ENCODE data around the gene IL2.

IL2 gene

DNA sequence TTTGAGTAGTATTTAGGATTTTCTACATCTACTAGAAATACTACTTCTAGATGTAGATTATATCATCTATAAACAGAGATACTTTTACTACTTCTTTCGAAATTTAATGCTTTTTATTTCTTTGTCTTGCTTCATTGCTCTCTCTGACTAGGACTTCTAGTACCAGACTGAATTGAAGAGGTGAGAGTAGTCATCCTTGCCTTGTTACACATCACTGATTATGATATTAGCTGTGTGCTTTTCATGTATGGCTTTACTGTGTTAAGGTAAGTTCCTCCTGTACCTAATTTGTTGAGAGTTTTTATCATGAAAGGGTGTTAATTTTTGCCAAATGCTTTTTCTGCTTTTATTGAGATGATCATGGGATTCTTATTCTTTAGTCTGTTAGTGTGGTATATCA, 19.6 kb upstream of the IL2 start:
- Histone ChIP-seq H3K27ac (ENCODE audit: insufficient read depth, low read length, poor library complexity, severe bottlenecking) (no peak overlapping the region), H3K36me3 (ENCODE audit: control insufficient read depth, insufficient read depth, low read length) (no peaks in the 10 kb centered on the region), H3K4me3 (ENCODE audit: insufficient read depth, low read depth, low read length, poor library complexity, severe bottlenecking) (no peak overlapping the region), H3K27me3 (replicated peaks; ENCODE audit: control insufficient read depth, insufficient read depth, low read length, poor library complexity, severe bottlenecking) (no peaks in the 10 kb centered on the region), H3K9me3 (ENCODE audit: control insufficient read depth, low read length) (no peaks in the 10 kb centered on the region), H3K4me1 (ENCODE audit: control insufficient read depth, insufficient read depth, low read length, poor library complexity, severe bottlenecking) (no peaks in the 10 kb centered on the region)
- DNase-seq = no peak

DNA sequence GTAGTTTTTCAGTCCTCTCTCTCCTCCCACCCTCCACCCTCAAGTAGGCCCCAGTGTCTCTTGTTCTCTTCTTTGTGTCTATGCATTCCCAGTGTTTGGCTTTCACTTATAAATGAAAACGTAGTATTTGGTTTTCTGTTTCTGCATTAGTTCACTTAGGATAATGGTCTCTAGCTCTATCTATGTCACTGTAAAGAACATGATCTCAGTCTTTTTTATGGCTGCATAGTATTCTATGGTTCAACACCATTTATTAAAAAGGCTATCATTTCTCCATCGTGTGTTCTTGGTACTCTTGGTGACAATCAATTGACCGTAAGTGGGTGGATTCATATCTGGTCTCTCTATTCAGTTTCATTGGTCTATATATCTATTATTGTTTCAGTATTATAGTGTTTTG, 18.7 kb upstream of the IL2 start:
- Histone ChIP-seq H3K36me3 (ENCODE audit: control insufficient read depth, insufficient read depth, low read length) (no peaks in the 10 kb centered on the region), H3K4me1 (ENCODE audit: control insufficient read depth, insufficient read depth, low read length, poor library complexity, severe bottlenecking) (no peaks in the 10 kb centered on the region), H3K27ac (ENCODE audit: insufficient read depth, low read length, poor library complexity, severe bottlenecking) (no peak overlapping the region), H3K4me3 (ENCODE audit: insufficient read depth, low read depth, low read length, poor library complexity, severe bottlenecking) (no peak overlapping the region), H3K27me3 (replicated peaks; ENCODE audit: control insufficient read depth, insufficient read depth, low read length, poor library complexity, severe bottlenecking) (no peaks in the 10 kb centered on the region), H3K9me3 (ENCODE audit: control insufficient read depth, low read length) (no peaks in the 10 kb centered on the region)
- DNase-seq = no peak

- Histone ChIP-seq H3K4me1 (ENCODE audit: control insufficient read depth, insufficient read depth, low read length, poor library complexity, severe bottlenecking) (no peaks in the 10 kb centered on the region), H3K9me3 (ENCODE audit: control insufficient read depth, low read length) (peaks cover 3% of the 10 kb centered on the region), H3K4me3 (ENCODE audit: insufficient read depth, low read depth, low read length, poor library complexity, severe bottlenecking) (no peak overlapping the region), H3K27ac (ENCODE audit: insufficient read depth, low read length, poor library complexity, severe bottlenecking) (no peak overlapping the region), H3K27me3 (replicated peaks; ENCODE audit: control insufficient read depth, insufficient read depth, low read length, poor library complexity, severe bottlenecking) (no peaks in the 10 kb centered on the region), H3K36me3 (ENCODE audit: control insufficient read depth, insufficient read depth, low read length) (no peaks in the 10 kb centered on the region)
- no peak for DNase-seq
Measured at GRCh38 chr4:122469457-122469856, 12.9 kb upstream of the IL2 start.

- no peaks in the 10 kb centered on the region for H3K27me3 ChIP-seq (replicated peaks; ENCODE audit: control insufficient read depth, insufficient read depth, low read length, poor library complexity, severe bottlenecking)
- H3K27ac ChIP-seq (ENCODE audit: insufficient read depth, low read length, poor library complexity, severe bottlenecking) = peak overlapping the region; percentile 57
- H3K4me1 ChIP-seq (ENCODE audit: control insufficient read depth, insufficient read depth, low read length, poor library complexity, severe bottlenecking) = peaks cover 31% of the 10 kb centered on the region
- peak overlapping the region; percentile 56 for H3K4me3 ChIP-seq (ENCODE audit: insufficient read depth, low read depth, low read length, poor library complexity, severe bottlenecking)
- no peaks in the 10 kb centered on the region for H3K36me3 ChIP-seq (ENCODE audit: control insufficient read depth, insufficient read depth, low read length)
- DNase-seq = peak in 1 of 3 donors; percentile 11
- H3K9me3 ChIP-seq (ENCODE audit: control insufficient read depth, low read length) = no peaks in the 10 kb centered on the region
Measured at GRCh38 chr4:122458625-122459024, 2.1 kb upstream of the IL2 start.

DNA sequence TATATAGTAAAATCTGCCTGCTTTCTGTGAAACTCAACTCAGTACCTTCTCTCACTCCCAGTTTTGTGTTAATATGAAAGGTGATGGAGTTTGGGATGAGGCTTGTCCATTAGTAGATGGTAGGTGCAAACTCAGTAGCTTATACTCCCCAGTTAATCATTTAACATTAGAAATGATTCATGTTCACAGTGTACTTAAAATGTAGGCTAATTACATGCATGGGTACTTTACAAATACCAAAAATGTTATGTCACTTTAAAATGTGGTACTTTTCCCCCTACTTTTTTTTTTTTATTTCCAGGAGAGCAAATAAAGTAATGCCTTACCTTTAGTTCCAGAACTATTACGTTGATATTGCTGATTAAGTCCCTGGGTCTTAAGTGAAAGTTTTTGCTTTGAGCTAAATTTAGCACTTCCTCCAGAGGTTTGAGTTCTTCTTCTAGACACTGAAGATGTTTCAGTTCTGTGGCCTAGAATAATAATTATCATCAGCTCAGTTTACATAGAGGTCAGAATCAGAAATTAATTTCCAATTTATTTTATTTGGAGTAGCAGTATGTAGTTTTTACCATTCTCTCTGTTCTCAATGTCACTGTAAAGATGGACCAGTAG, 3.0 kb downstream of the IL2 start:
- no peak overlapping the region for H3K4me3 ChIP-seq (ENCODE audit: insufficient read depth, low read depth, low read length, poor library complexity, severe bottlenecking)
- no peak overlapping the region for H3K27ac ChIP-seq (ENCODE audit: insufficient read depth, low read length, poor library complexity, severe bottlenecking)
- no peaks in the 10 kb centered on the region for H3K36me3 ChIP-seq (ENCODE audit: control insufficient read depth, insufficient read depth, low read length)
- H3K27me3 ChIP-seq (replicated peaks; ENCODE audit: control insufficient read depth, insufficient read depth, low read length, poor library complexity, severe bottlenecking) = no peaks in the 10 kb centered on the region
- peaks cover 25% of the 10 kb centered on the region for H3K4me1 ChIP-seq (ENCODE audit: control insufficient read depth, insufficient read depth, low read length, poor library complexity, severe bottlenecking)
- no peaks in the 10 kb centered on the region for H3K9me3 ChIP-seq (ENCODE audit: control insufficient read depth, low read length)
- DNase-seq = no peak

DNA sequence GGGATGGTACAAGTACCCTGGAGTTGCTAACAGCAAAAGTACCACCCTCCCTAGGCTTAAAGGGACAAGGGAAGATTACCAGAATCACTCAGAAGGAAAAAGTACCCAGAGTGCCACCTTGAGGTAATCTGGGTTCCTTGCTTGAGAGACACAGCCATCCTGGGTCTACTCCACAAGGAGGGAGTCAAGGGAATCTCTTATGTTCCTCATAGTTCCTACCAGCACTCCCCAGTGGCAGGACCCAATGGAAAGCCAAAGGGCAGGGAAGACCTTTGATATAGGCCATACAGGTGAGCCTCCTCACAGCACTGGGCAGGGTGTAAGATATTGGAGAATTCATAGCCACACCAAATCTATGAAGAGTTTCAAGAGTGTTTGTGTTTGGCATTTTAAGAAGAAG, 5.7 kb downstream of the IL2 start:
- H3K4me1 ChIP-seq (ENCODE audit: control insufficient read depth, insufficient read depth, low read length, poor library complexity, severe bottlenecking) = peaks cover 8% of the 10 kb centered on the region
- no peaks in the 10 kb centered on the region for H3K9me3 ChIP-seq (ENCODE audit: control insufficient read depth, low read length)
- H3K4me3 ChIP-seq (ENCODE audit: insufficient read depth, low read depth, low read length, poor library complexity, severe bottlenecking) = no peak overlapping the region
- no peak for DNase-seq
- no peak overlapping the region for H3K27ac ChIP-seq (ENCODE audit: insufficient read depth, low read length, poor library complexity, severe bottlenecking)
- H3K27me3 ChIP-seq (replicated peaks; ENCODE audit: control insufficient read depth, insufficient read depth, low read length, poor library complexity, severe bottlenecking) = no peaks in the 10 kb centered on the region
- no peaks in the 10 kb centered on the region for H3K36me3 ChIP-seq (ENCODE audit: control insufficient read depth, insufficient read depth, low read length)

GRCh38 chr4:122434285-122434684, 22.2 kb downstream of the IL2 start:
- no peaks in the 10 kb centered on the region for H3K9me3 ChIP-seq (ENCODE audit: control insufficient read depth, low read length)
- no peak overlapping the region for H3K27ac ChIP-seq (ENCODE audit: insufficient read depth, low read length, poor library complexity, severe bottlenecking)
- no peak overlapping the region for H3K4me3 ChIP-seq (ENCODE audit: insufficient read depth, low read depth, low read length, poor library complexity, severe bottlenecking)
- no peaks in the 10 kb centered on the region for H3K36me3 ChIP-seq (ENCODE audit: control insufficient read depth, insufficient read depth, low read length)
- no peak for DNase-seq
- H3K27me3 ChIP-seq (replicated peaks; ENCODE audit: control insufficient read depth, insufficient read depth, low read length, poor library complexity, severe bottlenecking) = no peaks in the 10 kb centered on the region
- peaks cover 11% of the 10 kb centered on the region for H3K4me1 ChIP-seq (ENCODE audit: control insufficient read depth, insufficient read depth, low read length, poor library complexity, severe bottlenecking)

DNA sequence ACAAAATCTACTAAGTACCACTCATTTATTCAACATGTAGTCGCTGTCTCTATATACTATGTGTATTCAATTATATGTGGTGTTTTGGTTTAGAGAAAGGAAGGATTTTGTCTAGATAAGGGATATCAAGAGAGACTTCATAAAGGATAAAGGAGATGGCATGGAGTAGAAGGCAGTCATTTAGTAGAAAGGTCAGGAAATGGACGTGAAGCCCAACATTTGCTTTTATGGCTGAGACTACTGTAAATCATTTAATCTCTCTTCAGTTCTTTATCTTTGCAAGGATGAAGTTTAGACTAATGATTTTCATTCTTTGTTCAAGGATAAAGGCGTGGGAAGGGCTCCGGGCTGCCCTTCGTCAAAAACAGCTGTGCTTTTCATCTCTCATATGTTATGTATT, 25.2 kb downstream of the IL2 start:
- Histone ChIP-seq H3K27ac (ENCODE audit: insufficient read depth, low read length, poor library complexity, severe bottlenecking) (no peak overlapping the region), H3K36me3 (ENCODE audit: control insufficient read depth, insufficient read depth, low read length) (no peaks in the 10 kb centered on the region), H3K4me3 (ENCODE audit: insufficient read depth, low read depth, low read length, poor library complexity, severe bottlenecking) (no peak overlapping the region), H3K4me1 (ENCODE audit: control insufficient read depth, insufficient read depth, low read length, poor library complexity, severe bottlenecking) (peaks cover 11% of the 10 kb centered on the region), H3K9me3 (ENCODE audit: control insufficient read depth, low read length) (no peaks in the 10 kb centered on the region), H3K27me3 (replicated peaks; ENCODE audit: control insufficient read depth, insufficient read depth, low read length, poor library complexity, severe bottlenecking) (no peaks in the 10 kb centered on the region)
- no peak for DNase-seq

- peaks cover 4% of the 10 kb centered on the region for H3K9me3 ChIP-seq (ENCODE audit: control insufficient read depth, low read length)
- no peak overlapping the region for H3K27ac ChIP-seq (ENCODE audit: insufficient read depth, low read length, poor library complexity, severe bottlenecking)
- H3K36me3 ChIP-seq (ENCODE audit: control insufficient read depth, insufficient read depth, low read length) = no peaks in the 10 kb centered on the region
- H3K4me1 ChIP-seq (ENCODE audit: control insufficient read depth, insufficient read depth, low read length, poor library complexity, severe bottlenecking) = no peaks in the 10 kb centered on the region
- H3K4me3 ChIP-seq (ENCODE audit: insufficient read depth, low read depth, low read length, poor library complexity, severe bottlenecking) = no peak overlapping the region
- no peaks in the 10 kb centered on the region for H3K27me3 ChIP-seq (replicated peaks; ENCODE audit: control insufficient read depth, insufficient read depth, low read length, poor library complexity, severe bottlenecking)
- no peak for DNase-seq
Measured at GRCh38 chr4:122423246-122423645, 33.3 kb downstream of the IL2 start.

DNA sequence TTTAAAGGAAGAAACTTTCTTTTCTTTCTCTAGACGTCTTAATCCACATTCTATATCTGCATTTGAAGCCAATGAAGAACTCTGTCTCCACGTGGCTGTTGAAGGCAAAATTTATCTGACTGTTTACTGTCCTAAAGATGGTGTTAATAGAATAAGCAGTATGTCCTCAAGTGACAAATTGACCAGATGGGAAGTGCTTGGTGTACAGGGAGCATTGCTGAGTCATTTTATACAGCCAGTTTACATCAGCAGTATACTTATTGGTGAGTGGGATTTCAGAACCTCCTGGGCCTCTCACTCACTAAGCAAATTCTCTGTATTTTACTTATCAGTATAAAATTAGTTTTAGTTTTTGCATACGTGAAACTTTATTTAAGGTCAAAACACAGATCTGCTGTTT, 44.0 kb downstream of the IL2 start:
- no peak for DNase-seq

More for the DNA sequence above, 44.0 kb downstream of the IL2 start:
- Histone ChIP-seq H3K9me3 (ENCODE audit: control insufficient read depth, low read length) (no peaks in the 10 kb centered on the region), H3K27ac (ENCODE audit: insufficient read depth, low read length, poor library complexity, severe bottlenecking) (no peak overlapping the region), H3K27me3 (replicated peaks; ENCODE audit: control insufficient read depth, insufficient read depth, low read length, poor library complexity, severe bottlenecking) (no peaks in the 10 kb centered on the region), H3K36me3 (ENCODE audit: control insufficient read depth, insufficient read depth, low read length) (no peaks in the 10 kb centered on the region), H3K4me3 (ENCODE audit: insufficient read depth, low read depth, low read length, poor library complexity, severe bottlenecking) (no peak overlapping the region), H3K4me1 (ENCODE audit: control insufficient read depth, insufficient read depth, low read length, poor library complexity, severe bottlenecking) (no peaks in the 10 kb centered on the region)

Measured in effector memory CD4-positive, alpha-beta T cell (primary cell).